B cell (primary cell): ENCODE results near the gene C17orf100. TPM values are rescaled to one million over a fixed set of nuclear protein-coding genes. Genes with fewer than 3 reads are reported as not detected.

Experiments
- ATAC-seq: fragments of 200-7000 bp; cut with Tn5 transposase; one replicate; pipeline ENCODE4 v1.10.0; 2021; ENCODE audit warnings: low read depth, mild to moderate bottlenecking, moderate number of reproducible peaks, moderate library complexity
- CTCF ChIA-PET: fragments of 350-600 bp; sonication (Branson Sonifier 250); formaldehyde crosslinking; loops from one replicate; lab custom pipeline; 2021; ENCODE audit warnings: antibody characterized with exemption, inconsistent platforms; lab: Charles Lee
- POLR2A ChIA-PET: fragments of 350-600 bp; sonication (Branson Sonifier 250); formaldehyde crosslinking; loops from one replicate; lab custom pipeline; 2021; ENCODE audit warnings: antibody characterized with exemption; lab: Charles Lee
- DNase-seq: peaks from one replicate; pipeline ENCODE4 v3.0.0; 2013
- H2AFZ ChIP-seq: 2 replicates; pipeline ENCODE4 v1.6.1; 2012; ENCODE audit warnings: mild to moderate bottlenecking, low read depth, low read length; ENCODE audit not compliant: insufficient read depth, poor library complexity, severe bottlenecking
- H3K27ac ChIP-seq, 2 donors: 1 replicate in 1 of 2; 2 replicates in 1 of 2; pipeline ENCODE4 v1.5.1; 2012 to 2013; ENCODE audit warnings: low read length in 2 of 2, mild to moderate bottlenecking in 2 of 2, moderate library complexity in 1 of 2
- H3K27me3 ChIP-seq, 4 experiments: fragments of 200-600 bp in 1 of 4; sonication (generic) in 1 of 4; replicated peaks in 1 of 4; 1 replicate in 2 of 4; 2 replicates in 2 of 4; pipeline versions ENCODE4 v1.6.1 to v1.7.0; 2013 to 2016; ENCODE audit warnings: low read length in 3 of 4, mild to moderate bottlenecking in 2 of 4, mixed read lengths in 1 of 4, moderate library complexity in 1 of 4; ENCODE audit not compliant: insufficient read depth in 4 of 4, control insufficient read depth in 3 of 4; ENCODE audit errors: control extremely low read depth in 1 of 4
- H3K36me3 ChIP-seq, 2 experiments: replicated peaks in 1 of 2; 1 replicate in 1 of 2; 2 replicates in 1 of 2; pipeline versions ENCODE4 v1.6.1 to v1.7.1; 2013; ENCODE audit warnings: low read length in 1 of 2; ENCODE audit not compliant: insufficient read depth in 2 of 2, control insufficient read depth in 1 of 2; ENCODE audit errors: control extremely low read depth in 1 of 2, extremely low read depth in 1 of 2
- H3K4me1 ChIP-seq, 2 donors: fragments of 200-600 bp in 1 of 2; sonication (generic) in 1 of 2; 1 replicate in 1 of 2; 2 replicates in 1 of 2; pipeline versions ENCODE4 v1.5.1 to v1.6.1; 2013 to 2017; ENCODE audit warnings: low read length in 2 of 2; ENCODE audit not compliant: control insufficient read depth in 2 of 2, insufficient read depth in 2 of 2
- H3K4me2 ChIP-seq: replicated peaks from 2 replicates; pipeline ENCODE3; 2012; ENCODE audit warnings: mild to moderate bottlenecking, low read depth, low read length; ENCODE audit not compliant: poor library complexity, severe bottlenecking
- H3K4me3 ChIP-seq, 5 experiments: fragments of 200-600 bp in 1 of 5; sonication (generic) in 1 of 5; 1 replicate in 3 of 5; 2 replicates in 2 of 5; pipeline versions ENCODE4 v1.5.1 to v1.7.0; 2011 to 2016; ENCODE audit warnings: low read length in 4 of 5, mild to moderate bottlenecking in 4 of 5, low read depth in 2 of 5, control low read depth in 1 of 5, moderate library complexity in 1 of 5; ENCODE audit not compliant: insufficient read depth in 1 of 5; ENCODE audit errors: control extremely low read depth in 1 of 5, extremely low read depth in 1 of 5
- H3K79me2 ChIP-seq: fragments of 200-600 bp; sonication (generic); one replicate; pipeline ENCODE4 v1.6.0; 2016; ENCODE audit warnings: low read length; ENCODE audit not compliant: control insufficient read depth, insufficient read depth
- H3K9ac ChIP-seq: fragments of 200-600 bp; sonication (generic); 2 replicates; pipeline ENCODE4 v1.6.1; 2017; ENCODE audit warnings: mild to moderate bottlenecking, low read length, moderate library complexity
- H3K9me3 ChIP-seq, 3 donors: one replicate each; pipeline versions ENCODE4 v1.6.1 to v1.7.1; 2013; ENCODE audit warnings: low read length in 2 of 3; ENCODE audit not compliant: control insufficient read depth in 2 of 3, insufficient read depth in 1 of 3; ENCODE audit errors: control extremely low read depth in 1 of 3
- H4K20me1 ChIP-seq: 2 replicates; pipeline ENCODE4 v1.6.0; 2012; ENCODE audit warnings: mild to moderate bottlenecking, low read length; ENCODE audit not compliant: insufficient read depth, control insufficient read depth, poor library complexity, severe bottlenecking
- H3K27ac Mint-ChIP-seq: one replicate; pipeline ENCODE4 v1.8.0; 2021; ENCODE audit warnings: mixed read lengths
- H3K27me3 Mint-ChIP-seq: one replicate; pipeline ENCODE4 v1.8.0; 2021; ENCODE audit warnings: mixed read lengths
- H3K4me1 Mint-ChIP-seq: one replicate; pipeline ENCODE4 v1.8.0; 2021; ENCODE audit warnings: mixed read lengths
- H3K4me3 Mint-ChIP-seq: one replicate; pipeline ENCODE4 v1.8.0; 2021; ENCODE audit warnings: mixed read lengths
- H3K9me3 Mint-ChIP-seq: one replicate; pipeline ENCODE4 v1.8.0; 2022; ENCODE audit warnings: mixed read lengths; ENCODE audit not compliant: insufficient read depth
- CTCF ChIP-seq: fragments of 200-600 bp; IDR thresholded peaks from one replicate; pipeline ENCODE4 v1.8.0; 2022; ENCODE audit warnings: antibody characterized with exemption, mild to moderate bottlenecking
- EZH2 ChIP-seq: IDR thresholded peaks from 2 replicates; pipeline ENCODE4 v1.6.1; 2012; ENCODE audit warnings: borderline replicate concordance, low read depth, mild to moderate bottlenecking, moderate library complexity, low read length; ENCODE audit not compliant: insufficient read depth, poor library complexity, severe bottlenecking
- WGBS: methylation state at CpG from one replicate; pipeline ENCODE4 v1.1.5; 2013; ENCODE audit warnings: missing lambda C conversion rate; ENCODE audit not compliant: insufficient coverage; 5-methylcytosine and 5-hydroxymethylcytosine counted together
- intact Hi-C: fragments of 100-400 bp; cut with micrococcal nuclease; formaldehyde crosslinking; loops from one replicate; pipeline ENCODE4 v1.10.0; 2022
- polyA plus RNA-seq: library from polyadenylated mRNA; depleted of rRNA; stranded (reverse); fragments of >200 nt; gene quantifications from 2 replicates; pipeline ENCODE4 v1.2.3, GENCODE V29; 2012
- total RNA-seq, 2 donors: library from RNA; stranded (reverse); fragments of 120-200 nt in 1 of 2; gene quantifications; 1 replicate in 1 of 2; 2 replicates in 1 of 2; pipeline versions ENCODE4 v1.2.3 to v1.2.4, GENCODE V29; 2013 to 2022

Gene C17orf100
- total and polyA plus RNA-seq, 2 donors (not counting 1 experiment from before 2014, with no cell fraction given): 3.7 to 11.6 TPM

DNA sequence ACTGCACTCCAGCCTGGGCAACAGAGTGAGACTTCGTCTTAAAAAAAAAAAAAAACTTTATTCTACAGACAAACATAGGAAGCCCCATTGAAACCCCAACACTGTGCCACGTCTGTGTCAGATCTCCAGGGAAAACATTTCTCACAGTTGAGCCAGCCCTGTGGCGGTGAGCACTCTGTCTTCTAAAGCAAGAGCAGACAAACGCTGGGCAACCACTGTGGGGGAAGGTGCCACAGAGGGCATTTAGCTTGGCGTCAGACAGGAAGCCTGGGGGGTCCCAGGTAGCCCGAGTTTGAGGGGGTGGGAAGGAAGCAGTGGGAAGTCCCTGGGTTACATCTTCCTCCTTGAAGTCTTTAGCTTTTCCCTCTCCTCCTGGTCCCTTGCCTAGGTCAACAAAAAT lies 16.0 kb downstream of the C17orf100 start:
- no peak overlapping the region for H3K9ac ChIP-seq
- H3K27ac ChIP-seq: no peak overlapping the region
- no peaks in the 10 kb centered on the region for H3K27me3 ChIP-seq
- H3K4me3 Mint-ChIP-seq: no peak overlapping the region
- no peak for TF ChIP-seq EZH2
- no peak for TF ChIP-seq CTCF
- no peak overlapping the region for H3K4me2 ChIP-seq
- intact Hi-C loops: no loop called here
- H3K27me3 Mint-ChIP-seq: no peaks in the 10 kb centered on the region
- ChIA-PET POLR2A (no interaction called here), CTCF (interaction anchor here (0.7 to 2.4 kb wide), 7 partner anchors 10 to 244 kb away, joined by 3 to 15 read pairs (median 6); no protein-coding TSS in a partner anchor)
- no peak overlapping the region for H2AFZ ChIP-seq
- peaks cover 0 to 23% of the 10 kb centered on the region in 2 experiments for H3K36me3 ChIP-seq
- H3K79me2 ChIP-seq: peaks cover 36% of the 10 kb centered on the region
- no peak overlapping the region for H3K27ac Mint-ChIP-seq
- no peaks in the 10 kb centered on the region for H3K9me3 Mint-ChIP-seq
- no peak overlapping the region for H3K4me3 ChIP-seq
- ATAC-seq (no peak), DNase-seq (no peak)
- H3K4me1 ChIP-seq: peaks cover 4 to 17% of the 10 kb centered on the region in 2 donors
- no peaks in the 10 kb centered on the region for H3K9me3 ChIP-seq
- peaks cover 23% of the 10 kb centered on the region for H4K20me1 ChIP-seq
- H3K4me1 Mint-ChIP-seq: peaks cover 25% of the 10 kb centered on the region
- 14% methylated on average over 5 of the region's 6 CpGs for WGBS

- Histone ChIP-seq H3K27me3 (no peaks in the 10 kb centered on the region), H3K27ac (no peak overlapping the region), H3K9ac (no peak overlapping the region), H3K36me3 (peaks cover 0 to 23% of the 10 kb centered on the region in 2 experiments), H3K4me3 (no peak overlapping the region), H3K4me1 (peaks cover 0 to 12% of the 10 kb centered on the region in 2 donors), H4K20me1 (peaks cover 23% of the 10 kb centered on the region), H3K79me2 (peaks cover 32% of the 10 kb centered on the region), H3K9me3 (no peaks in the 10 kb centered on the region), H2AFZ (no peak overlapping the region), H3K4me2 (no peak overlapping the region)
- TF ChIP-seq EZH2 (no peak), CTCF (no peak)
- CTCF ChIA-PET: interaction anchor here (1.0 to 1.6 kb wide), 2 partner anchors 9 to 43 kb away, joined by 3 to 7 read pairs; no protein-coding TSS in a partner anchor
- no peaks in the 10 kb centered on the region for H3K27me3 Mint-ChIP-seq
- WGBS: 99% methylated on average over 11 of the region's 17 CpGs
- POLR2A ChIA-PET: no interaction called here
- no peaks in the 10 kb centered on the region for H3K9me3 Mint-ChIP-seq
- H3K4me3 Mint-ChIP-seq: no peak overlapping the region
- DNase-seq (no peak), ATAC-seq (no peak)
- intact Hi-C loops: no loop called here
- no peak overlapping the region for H3K27ac Mint-ChIP-seq
- peaks cover 20% of the 10 kb centered on the region for H3K4me1 Mint-ChIP-seq
Observed at GRCh38 chr17:6668219-6668618, 16.7 kb downstream of the C17orf100 start.
